HG03108 (cell line): Measurements from ENCODE around the gene FIBP.
A peak's percentile ranks its signal among the peaks of the same experiment; 100 is the strongest.
"Not testable (repeated sequence)": the region's sequence is repeated elsewhere in the genome, so short reads cannot be mapped to it uniquely, and the experiment has no call there.

Experiments
- ATAC-seq: cut with Tn5 transposase; IDR thresholded peaks from one replicate; pipeline ENCODE4 v1.9.1; 2021; ENCODE audit warnings: moderate library complexity; ENCODE audit not compliant: unreplicated experiment

The FIBP gene

DNA sequence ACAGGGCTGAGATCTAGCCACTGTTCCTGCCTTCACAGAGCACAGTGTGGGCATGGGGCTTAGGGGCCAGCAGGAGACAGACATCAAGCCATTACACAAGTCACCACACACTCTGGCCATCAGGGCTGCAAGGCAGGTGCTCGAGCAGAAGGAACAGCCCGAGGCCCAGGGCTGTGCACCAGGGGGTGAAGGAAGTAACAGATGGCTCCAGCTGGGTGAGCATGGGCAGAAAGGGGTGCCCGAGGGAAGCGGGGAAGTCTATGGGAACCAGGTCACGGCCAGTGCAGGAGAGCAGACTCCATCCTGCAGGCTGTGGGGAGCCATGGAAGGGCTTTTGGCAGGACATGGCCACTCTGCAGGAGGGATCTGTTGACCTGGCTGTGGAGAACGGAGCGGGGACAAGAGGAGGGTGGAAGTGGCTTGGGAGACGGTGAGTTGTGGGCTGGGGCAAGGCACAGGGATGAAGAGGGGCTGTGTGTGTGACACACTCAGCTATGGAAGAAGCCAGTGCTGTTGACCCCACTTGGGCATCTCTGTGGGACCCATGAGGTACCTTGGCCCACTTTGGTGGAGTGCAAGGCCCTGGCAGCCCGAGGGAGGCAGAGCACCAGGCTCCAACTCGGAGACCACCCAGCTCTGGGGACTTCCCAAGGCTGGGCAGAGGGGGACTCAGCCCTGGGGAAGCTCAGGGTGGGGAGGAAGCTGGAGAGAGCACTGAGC, 27.0 kb upstream of the FIBP start:
- no peak for ATAC-seq

DNA sequence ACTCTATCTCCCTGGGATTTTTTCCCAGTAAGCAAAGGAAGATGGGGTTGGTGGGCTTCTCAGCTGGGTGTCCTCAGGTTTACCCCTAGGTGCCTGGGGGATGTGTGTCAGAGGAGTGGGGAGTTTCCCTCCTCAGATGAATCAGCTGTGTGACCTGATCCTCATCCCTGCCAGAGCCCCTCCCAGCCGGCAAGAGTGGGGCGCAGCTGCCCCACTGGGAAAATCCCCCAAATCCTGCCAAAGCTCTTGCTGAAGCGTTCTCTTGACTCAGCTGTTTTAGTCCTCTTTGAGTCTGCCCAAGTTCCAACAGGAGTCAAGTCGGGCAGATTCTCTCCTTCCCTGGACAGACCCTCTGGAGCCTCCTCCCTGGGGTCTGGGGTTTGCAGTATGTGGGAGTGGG, 24.6 kb upstream of the FIBP start:
- ATAC-seq = no peak

DNA sequence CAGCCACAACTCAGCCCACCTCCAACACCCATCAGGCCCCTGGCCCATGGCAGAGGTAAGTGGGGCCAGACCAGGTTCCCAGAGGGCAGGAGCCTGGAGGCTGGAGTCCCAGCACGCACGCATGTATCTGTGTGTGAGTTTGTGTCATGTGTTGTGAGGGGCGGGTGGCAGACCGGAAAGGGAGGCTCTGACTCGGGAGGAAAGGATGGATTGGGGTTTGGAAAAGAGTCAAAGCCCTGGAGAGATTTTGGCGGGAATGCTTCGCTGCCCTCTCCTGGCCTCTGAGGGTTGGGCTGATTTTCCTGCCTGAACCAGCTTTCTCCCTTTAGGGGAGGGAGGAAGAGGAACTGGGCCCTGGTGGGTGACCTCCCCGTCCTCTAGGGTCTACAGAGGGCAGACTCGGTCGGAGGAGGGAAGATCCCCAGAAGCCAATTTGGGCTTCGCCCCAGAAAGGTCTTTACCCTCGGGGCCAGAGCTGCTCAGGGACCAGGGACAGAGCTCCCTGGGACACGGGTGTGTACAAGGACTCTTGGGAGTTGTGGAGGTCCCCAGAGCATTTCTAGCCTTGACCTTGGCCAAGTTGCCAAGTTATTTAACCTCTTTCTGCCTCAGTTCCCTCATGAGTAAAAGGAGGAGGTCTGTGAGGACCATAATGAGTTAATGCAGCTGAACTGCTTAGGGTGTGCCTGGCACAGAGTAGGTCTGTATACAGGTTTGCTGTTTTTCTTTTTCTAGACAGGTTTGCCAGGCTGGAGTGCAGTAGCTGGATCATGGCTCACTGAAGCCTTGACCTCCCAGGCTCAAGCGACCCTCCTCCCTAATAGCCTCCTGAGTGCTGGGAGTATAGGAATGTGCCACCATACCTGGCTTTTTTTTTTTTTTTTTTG, 23.7 kb upstream of the FIBP start:
- ATAC-seq = no peak

DNA sequence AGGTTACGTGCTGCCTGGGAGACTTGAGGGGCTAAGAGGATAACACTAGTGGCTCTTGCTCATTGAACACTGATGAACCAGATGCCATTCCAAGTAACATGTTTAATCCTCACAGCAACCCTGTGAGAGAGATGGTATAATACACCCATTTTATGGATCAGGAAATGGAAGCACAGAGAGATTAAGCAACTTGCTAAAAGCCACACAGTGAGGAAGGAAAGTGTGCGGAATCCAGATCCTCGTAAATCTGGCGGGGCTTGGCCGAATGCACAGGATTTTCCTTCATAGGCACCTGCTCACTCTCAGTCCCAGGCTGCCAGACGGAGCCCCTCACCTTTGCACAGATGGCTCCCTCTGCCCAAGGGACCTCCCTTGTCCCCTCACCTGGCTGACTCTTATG, 19.6 kb upstream of the FIBP start:
- no peak for ATAC-seq

DNA sequence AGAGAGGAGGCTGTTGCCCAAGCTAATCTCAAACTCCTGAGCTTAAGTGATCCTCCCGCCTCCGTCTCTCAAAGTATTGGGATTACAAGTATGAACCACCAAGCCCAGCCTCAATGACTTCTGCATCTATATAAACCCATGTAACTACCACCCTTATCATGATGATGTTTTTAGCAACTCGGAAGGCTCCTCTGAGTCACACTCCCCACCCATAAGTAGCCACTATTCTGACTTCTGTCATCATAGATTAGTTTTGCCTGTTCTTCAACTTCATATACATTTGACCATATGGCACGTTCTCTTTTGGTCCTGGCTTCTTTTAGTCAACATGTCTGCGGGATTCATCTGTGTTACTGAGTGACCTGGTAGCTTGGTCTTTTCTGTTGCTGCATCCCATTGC, 18.3 kb upstream of the FIBP start:
- no peak for ATAC-seq

DNA sequence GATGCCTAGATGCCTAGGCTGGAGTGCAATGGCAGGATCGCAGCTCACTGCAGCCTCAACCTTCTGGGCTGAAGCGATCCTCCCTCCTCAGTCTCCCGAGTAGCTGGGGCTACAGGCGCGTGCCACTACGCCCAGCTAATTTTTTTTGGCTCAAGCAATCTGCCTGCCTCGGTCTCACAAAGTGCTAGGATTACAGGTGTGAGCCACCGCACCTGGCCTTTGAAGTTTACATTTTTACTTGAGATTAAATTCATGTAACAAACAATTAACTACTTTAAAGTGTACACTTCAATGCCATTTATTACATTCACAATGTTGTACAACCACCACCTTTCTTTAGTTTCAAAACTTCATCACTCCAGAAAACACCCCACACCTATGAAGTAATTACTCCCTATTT, 15.4 kb upstream of the FIBP start:
- no peak for ATAC-seq

DNA sequence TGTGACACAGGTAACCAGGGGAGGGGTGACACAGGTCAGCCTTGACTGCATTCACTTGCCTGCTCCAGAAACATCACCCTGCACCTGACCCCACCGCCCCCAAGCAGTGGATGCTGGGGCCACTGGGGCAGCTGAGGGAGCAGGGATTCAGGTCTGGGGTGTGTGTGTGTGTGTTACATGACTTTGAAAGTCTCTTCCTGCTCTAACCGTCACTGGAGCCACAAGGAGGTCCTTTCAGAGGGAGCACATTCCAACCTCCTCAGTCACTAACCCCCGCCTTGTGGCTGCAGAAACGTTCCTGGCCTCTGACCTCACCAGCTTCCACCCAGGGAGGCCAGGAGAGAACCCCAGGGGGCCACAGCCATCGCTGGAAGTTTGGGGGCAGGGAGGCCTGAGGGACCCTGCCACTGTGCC, 14.8 kb upstream of the FIBP start:
- no peak for ATAC-seq

DNA sequence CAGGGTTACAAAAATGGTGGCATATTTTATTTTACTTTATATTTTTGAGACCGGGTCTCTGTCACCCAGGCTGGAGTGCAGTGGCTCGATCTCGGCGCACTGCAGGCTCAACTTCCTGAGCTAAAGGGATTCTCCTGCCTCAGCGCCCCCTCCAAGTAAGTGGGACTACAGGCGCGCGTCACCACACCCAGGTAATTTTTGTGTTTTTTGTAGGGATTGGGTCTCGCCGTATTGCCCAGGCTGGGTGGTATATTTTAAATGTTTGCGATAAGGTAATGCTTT, 12.6 kb upstream of the FIBP start:
- ATAC-seq = no peak

DNA sequence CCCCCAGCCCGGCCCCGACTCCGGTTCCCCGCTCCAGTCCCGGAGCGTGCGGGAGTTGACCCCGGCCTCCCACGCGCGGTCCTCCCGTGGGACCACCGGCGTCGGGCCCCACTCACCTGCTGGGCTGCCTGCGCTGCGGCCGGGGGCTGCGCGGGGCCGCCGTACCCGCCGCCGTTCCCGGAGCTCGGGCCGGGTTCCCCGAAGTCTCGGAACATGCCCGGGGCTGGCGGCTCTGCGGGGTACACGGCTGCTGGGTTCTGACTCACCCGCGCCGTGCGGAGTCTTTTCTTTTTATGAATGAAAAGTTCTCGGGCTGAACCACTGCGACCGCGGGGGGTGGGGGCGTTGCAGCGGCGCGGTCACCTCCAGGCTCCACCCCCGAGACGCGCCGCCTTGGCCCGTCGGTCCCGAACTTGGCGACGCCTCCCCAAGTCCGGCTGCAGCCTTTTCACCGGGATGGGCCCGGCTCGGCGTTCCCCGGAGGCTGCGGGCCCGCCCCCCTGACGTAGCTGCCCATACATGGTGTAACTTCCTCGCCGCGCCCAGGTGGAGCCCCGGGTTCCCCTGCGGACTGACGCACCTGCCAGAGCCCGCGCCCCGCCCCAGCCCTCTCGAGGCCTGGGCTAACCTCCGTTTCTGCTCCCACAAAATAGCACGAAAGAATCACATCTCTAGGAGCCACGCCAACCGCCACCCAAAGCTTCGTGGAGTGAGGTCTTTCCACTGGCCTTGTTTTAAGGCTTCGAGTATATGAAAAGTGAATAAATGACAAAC, 12.0 kb upstream of the FIBP start, which contains the start of gene FOSL1:
Gene FOSL1 (minus strand): TSS at position 264 of the 774 bp plus-strand sequence. CDS start 49 bp downstream, at position 215.
- peak; percentile 76 for ATAC-seq

DNA sequence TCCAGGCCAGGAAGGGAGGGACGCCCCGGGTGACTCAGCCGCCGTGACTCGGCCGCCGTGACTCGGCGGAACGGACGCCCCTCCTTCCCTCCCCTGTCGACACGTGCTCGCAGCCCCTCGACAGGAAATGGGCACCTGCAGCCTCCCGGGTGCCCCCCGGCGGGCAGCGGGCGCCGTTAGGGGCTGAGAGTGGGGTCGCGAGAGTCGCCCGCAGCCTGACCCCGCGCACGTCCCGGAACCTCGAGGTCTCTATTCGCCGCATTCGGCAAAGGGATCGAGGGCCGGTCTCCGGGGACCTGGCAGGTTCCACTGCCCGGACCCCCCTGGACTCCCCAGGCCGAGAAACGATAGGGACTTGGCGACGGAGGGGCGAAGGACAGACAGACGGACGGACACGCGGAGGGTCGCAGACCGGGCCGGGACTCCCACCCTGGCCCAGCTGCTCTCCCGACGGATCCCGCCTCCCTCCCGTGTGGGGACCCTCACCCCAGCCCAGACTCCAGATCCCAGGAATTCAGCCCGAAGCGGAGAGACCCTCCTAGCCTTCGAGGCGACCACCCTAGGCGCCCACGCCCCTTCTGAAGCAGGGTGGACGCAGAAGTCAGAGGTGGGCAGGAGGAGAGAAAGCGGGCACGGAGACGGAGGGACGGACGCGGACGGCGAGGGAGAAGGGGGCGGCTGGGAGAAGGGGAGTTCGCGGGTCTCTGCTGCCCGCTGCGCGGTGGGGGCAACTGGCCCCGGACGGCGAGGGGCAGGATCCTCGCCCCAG, 11.3 kb upstream of the FIBP start:
- no peak for ATAC-seq

DNA sequence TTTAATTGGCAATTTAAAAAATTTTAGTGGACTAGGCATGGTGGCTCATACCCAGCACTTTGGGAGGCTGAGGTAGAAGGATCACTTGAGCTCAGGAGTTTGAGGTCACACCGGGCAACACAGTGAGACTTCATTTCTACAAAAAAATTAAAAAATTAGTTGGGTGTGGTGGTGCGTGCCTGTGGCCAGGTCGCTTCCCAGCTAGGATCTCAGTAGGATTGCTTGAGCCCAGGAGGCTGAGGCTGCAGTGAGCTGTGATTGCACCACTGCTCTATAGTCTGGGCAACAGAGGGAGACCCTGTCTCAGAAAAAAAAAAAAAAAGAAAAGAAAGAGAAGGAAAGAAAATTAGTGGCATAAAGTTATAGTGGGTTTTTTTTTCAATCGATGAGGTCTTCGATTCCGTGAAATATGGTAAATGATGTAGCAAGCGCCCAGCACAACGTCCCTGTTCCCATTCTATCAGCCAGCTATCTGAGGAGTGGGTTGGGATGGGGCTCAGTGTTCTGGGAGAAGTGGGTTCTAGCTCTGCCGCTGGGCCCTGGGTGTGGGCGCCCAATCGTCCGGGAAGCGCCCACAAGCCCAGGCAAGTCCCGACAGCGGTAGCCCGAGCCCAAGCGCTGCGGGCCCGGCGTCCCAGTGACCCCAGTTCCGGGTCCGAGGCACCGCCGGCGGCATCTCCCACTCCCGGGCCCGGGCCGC, 10.5 kb upstream of the FIBP start:
- ATAC-seq = no peak

DNA sequence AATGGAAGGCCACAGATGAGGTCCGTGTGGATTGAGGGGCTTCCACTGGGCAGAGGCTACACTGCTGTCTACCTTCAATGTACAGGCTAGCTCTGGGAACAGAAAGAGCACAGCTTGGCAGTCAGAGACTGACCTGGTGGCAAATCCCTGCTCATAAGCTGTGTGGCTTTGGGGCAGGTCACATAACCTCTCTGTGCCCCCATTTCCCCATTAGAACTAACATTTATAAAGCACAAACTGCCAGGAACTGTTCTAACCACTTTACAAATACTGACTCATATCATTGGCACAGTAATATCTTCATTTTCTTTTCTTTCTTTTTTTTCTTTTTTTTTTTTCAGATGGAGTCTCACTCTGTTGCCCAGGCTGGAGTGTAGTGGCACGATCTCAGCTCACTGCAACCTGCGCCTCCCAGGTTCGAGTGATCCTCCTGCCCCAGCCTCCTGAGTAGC, 8.8 kb upstream of the FIBP start:
- ATAC-seq = no peak

DNA sequence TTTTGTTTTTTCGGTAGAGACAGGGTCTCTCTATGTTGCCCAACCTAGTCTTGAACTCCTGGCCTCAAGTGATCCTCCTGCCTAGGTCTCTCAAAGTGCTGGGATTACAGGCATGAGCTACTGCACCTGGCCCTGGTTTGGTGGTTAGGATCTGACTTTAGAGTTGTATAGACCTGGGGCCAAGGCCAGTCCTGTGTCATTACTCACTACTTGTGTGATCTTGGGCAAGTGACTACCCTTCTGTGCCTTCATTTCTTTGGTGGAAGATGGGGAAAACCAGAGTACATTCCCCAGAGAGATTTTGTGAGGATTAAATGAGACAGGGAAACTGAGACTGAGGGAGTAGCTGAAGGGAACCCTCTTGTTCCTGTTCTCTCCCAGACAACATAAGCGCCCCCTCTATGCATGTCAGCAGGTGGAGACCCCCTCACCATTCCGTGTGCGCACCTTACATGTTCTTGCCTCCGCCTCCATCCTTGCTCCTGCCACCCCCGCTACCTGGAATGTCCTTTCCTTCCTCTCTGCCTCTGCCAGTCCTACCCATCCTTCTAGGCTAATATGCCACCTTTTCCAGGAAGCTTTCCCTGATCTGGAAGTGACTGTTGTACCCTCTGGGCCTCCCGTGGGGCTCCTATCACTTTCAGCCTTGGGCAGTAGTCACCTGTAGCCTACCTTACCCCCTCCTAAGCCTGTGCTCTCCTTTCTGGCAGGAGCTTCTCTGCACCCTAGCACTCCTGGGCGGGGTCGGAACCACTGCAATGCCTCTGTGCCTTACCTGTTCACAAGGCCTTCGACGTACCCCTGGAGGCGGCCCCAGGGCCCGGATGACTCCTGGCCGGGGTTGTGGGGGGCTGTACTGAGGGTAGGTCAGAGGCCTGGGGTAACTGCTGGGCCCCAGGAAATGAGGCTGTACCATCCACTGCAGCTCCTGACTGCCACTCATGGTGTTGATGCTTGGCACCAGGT, 8.0 kb upstream of the FIBP start:
- ATAC-seq = no peak

DNA sequence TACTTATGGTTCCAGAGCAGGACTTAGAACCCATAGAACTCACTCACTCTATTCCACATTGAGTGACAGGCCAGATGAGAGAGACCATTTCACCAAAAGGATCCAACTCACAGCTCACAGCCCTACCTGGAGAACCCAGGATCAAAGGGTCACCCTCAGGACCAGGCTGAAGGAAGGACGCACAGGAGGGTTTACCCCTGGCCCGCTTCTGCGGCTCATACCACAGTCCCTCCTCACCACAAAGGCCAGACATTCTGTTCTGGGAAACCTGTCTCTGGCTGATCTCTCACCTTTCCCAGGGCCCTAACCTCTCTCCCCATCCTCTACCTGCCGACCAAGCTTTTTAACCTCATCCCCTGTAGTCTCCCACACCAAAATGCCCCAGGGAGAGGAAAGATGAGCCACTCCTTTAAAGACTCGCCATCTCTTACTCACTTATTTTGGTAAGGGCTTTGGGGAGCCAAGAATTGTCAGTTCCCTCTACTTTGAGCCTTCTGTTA, 7.3 kb upstream of the FIBP start:
- ATAC-seq = no peak

DNA sequence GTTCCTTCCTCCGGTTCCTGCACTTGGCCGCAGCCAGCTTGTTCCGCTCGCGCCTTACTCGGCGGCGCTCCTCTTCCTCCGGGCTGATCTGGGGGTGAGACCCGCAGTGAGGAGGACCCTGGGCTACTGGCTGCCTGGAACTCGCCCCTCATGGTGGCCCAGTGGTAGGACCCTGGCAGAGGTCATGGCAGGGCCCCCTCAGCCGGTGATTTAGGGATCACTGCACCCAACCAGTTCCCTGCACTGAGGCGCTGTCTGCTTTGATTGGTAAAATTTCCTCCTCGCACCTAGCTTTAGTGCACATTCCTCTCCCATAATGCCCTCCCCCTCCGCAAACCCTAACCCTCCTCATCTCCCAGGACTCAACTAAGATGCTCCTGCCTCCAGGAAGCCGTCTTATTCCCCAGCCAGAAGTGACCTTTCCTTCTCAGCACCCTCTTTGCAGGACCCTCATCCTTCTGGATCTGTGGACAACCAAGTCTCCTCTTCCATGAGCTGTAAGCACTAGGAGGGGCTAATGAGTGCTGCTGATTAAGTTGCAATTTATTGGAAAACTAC, 5.8 kb upstream of the FIBP start:
- ATAC-seq = no peak

DNA sequence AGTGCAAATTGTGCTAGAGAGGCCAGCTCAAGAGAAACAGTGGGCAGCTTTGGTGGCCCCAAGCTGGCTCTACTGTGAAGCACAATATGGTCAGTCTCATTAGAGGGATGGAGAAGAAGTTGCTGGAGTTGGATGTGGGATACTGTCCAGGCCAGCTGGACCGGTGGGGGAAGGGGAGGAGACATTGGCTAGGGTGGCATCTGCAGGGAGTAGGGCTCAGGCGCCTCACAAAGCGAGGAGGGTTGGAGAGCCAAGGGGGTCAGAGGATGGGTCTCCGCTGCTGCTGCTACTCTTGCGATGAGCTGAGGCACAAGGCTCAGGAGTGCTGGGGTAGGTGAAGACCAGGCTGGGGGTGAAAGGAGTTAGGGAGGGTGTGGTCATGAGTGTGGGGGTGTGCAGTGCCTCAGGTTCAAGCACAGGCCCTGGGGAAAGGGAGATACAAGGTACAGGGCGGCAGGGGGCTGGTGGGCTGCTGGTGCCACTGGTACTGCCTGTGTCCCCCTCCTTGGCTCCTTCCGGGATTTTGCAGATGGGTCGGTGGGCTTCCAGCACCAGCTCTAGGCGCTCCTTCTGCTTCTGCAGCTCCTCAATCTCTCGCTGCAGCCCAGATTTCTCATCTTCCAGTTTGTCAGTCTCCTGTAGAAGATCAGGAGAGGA, 4.5 kb upstream of the FIBP start:
- no peak for ATAC-seq

DNA sequence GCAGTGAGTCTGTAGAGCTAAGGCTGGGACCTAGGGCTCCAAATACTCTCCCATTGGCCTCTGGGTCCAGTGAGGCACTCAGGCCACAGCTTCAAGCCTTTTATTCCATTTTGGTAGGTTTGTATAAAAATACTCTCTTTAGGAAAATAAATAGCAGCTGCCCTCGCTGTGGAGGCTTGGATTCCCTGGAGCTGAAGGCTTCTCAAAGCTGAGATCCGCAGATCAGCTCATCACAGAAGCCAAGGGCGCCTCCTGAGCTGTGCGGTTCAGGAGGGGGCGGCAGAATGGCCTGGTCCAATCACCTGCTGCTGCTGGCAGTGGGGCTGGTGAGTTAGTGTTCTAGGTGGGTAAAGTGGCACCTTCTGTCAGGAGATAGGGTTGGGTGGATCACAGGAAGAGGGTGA, 3.9 kb upstream of the FIBP start:
- not testable (repeated sequence) for ATAC-seq
